Measurements from ENCODE around the gene RALGDS.
A peak's percentile ranks its signal among the peaks of the same experiment; 100 is the strongest.

Gene RALGDS

DNA sequence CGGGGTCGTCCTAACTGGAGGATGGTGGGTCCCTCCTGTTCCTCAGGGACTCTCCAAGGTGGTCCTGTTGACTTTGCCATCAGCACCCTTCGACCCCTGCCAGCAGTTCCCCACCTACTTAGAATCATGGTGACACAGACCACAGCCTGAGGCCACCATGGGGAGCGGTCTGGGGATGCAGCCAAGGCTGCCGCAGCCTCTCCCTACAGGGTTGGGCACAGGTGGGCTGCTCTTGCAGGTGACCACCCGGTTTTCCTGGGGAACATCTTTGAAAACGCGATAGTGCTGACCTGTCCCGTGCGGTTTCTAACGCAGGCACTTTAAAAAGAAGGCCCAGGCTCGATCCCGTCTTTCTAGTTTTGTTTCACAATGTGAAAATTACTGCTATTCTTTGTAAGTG is 72.0 kb downstream of the RALGDS start:
- ATAC-seq = no peak; the same call in 2 of the 3 replicates
- TF ChIP-seq ZNF70 (CRISPR knock-in tag; IDR thresholded peaks at IDR 0.05) = no peak
- TF ChIP-seq, protein P1, sequence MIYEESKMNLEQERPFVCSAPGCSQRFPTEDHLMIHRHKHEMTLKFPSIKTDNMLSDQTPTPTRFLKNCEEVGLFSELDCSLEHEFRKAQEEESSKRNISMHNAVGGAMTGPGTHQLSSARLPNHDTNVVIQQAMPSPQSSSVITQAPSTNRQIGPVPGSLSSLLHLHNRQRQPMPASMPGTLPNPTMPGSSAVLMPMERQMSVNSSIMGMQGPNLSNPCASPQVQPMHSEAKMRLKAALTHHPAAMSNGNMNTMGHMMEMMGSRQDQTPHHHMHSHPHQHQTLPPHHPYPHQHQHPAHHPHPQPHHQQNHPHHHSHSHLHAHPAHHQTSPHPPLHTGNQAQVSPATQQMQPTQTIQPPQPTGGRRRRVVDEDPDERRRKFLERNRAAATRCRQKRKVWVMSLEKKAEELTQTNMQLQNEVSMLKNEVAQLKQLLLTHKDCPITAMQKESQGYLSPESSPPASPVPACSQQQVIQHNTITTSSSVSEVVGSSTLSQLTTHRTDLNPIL (CRISPR knock-in tag; IDR thresholded peaks at IDR 0.05; ENCODE audit: low read depth) = no peak

DNA sequence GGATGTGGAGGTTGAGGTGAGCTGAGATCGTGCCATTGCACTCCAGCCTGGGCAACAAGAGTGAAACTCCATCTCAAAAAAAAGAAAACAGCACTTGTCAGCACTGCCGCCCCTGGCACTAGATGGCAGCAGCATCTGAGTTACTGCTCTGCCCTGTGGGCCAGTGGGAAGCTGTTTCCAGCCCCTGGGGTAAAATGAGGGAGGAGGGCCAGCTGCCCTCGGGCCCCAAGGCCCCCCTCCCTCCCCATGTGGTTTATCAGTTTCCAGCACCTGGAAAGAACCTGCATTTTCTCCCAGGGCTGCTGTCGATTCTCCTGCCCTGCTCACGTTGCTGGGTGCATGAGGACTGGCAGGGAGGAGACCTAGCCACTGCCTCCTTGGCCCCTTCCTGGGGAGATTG is 72.4 kb downstream of the RALGDS start:
- peak; percentile 79 for ATAC-seq

More for the DNA sequence above, 72.4 kb downstream of the RALGDS start:
- TF ChIP-seq BACH2 (CRISPR knock-in tag; IDR thresholded peaks at IDR 0.05; ENCODE audit: borderline replicate concordance) = no peak
- no peak for TF ChIP-seq SNAI2 (CRISPR knock-in tag; IDR thresholded peaks at IDR 0.05)
- no peak for TF ChIP-seq ZFP30 (CRISPR knock-in tag; IDR thresholded peaks at IDR 0.05)
- no peak for TF ChIP-seq OSR1 (CRISPR knock-in tag; IDR thresholded peaks at IDR 0.05)
- TF ChIP-seq ZC3H10 (CRISPR knock-in tag; IDR thresholded peaks at IDR 0.05) = no peak
